SW480 (cell line): Measurements from ENCODE around the gene PHF2.

Source experiments
- DNase-seq: peaks from one replicate; pipeline ENCODE4 v3.0.0-alpha.2; 2016; ENCODE audit warnings: low spot score

PHF2 gene

GRCh38 chr9:93587284-93587650 lies 10.9 kb downstream of the PHF2 start:
- no peak for DNase-seq

- no peak for DNase-seq
These were observed 11.4 kb downstream of the PHF2 start for GRCh38 chr9:93587651-93588347.

GRCh38 chr9:93588641-93589609 lies 12.5 kb downstream of the PHF2 start:
- DNase-seq, result no peak

- peak; percentile 68 for DNase-seq
These were observed 13.3 kb downstream of the PHF2 start for GRCh38 chr9:93589688-93590087.

- no peak for DNase-seq
These were observed 14.3 kb downstream of the PHF2 start for GRCh38 chr9:93590609-93591234.

GRCh38 chr9:93591301-93592007 lies 15.1 kb downstream of the PHF2 start:
- DNase-seq, result no peak

GRCh38 chr9:93592008-93592642 lies 15.7 kb downstream of the PHF2 start:
- DNase-seq, result no peak

GRCh38 chr9:93592643-93593021 lies 16.2 kb downstream of the PHF2 start:
- DNase-seq, result peak; percentile 71

GRCh38 chr9:93593144-93593658 lies 16.8 kb downstream of the PHF2 start:
- no peak for DNase-seq

GRCh38 chr9:93594041-93594756 lies 17.8 kb downstream of the PHF2 start:
- peak; percentile 90 for DNase-seq

GRCh38 chr9:93595461-93595860 lies 19.1 kb downstream of the PHF2 start:
- DNase-seq, result no peak

GRCh38 chr9:93595861-93596365 lies 19.5 kb downstream of the PHF2 start:
- no peak for DNase-seq

- DNase-seq, result no peak
These were observed 20.0 kb downstream of the PHF2 start for GRCh38 chr9:93596399-93596798.

GRCh38 chr9:93597142-93597706 lies 20.8 kb downstream of the PHF2 start:
- no peak for DNase-seq

- DNase-seq, result no peak
These were observed 21.7 kb downstream of the PHF2 start for GRCh38 chr9:93597871-93598646.

- DNase-seq, result peak; percentile 93
These were observed 22.4 kb downstream of the PHF2 start for GRCh38 chr9:93598647-93599241.

GRCh38 chr9:93599571-93600403 lies 23.4 kb downstream of the PHF2 start:
- DNase-seq, result peak; percentile 49

- peak; percentile 81 for DNase-seq
These were observed 24.1 kb downstream of the PHF2 start for GRCh38 chr9:93600504-93600903.
